BLaER1 treated with 17β-estradiol and CSF1 and Interleukin-3, amounts not matched to agents 10 nM and 100 nM (cell line): Measurements from ENCODE around the gene ABCC4.

Experiments used
- H3K27ac ChIP-seq, 11 experiments: shearing (Covaris generic); formaldehyde crosslinking; 2 replicates each; pipeline ENCODE4 v1.8.1; 2022
- H3K27me3 ChIP-seq, 11 experiments: shearing (Covaris generic); formaldehyde crosslinking; 2 replicates each; pipeline ENCODE4 v1.8.1; 2022
- H3K36me3 ChIP-seq, 11 experiments: shearing (Covaris generic); formaldehyde crosslinking; 2 replicates each; pipeline ENCODE4 v1.8.1; 2022
- H3K4me1 ChIP-seq, 10 experiments: shearing (Covaris generic); formaldehyde crosslinking; 2 replicates each; pipeline ENCODE4 v1.8.1; 2022
- H3K4me2 ChIP-seq, 11 experiments: shearing (Covaris generic); formaldehyde crosslinking; 2 replicates each; pipeline ENCODE4 v1.8.1; 2022
- H3K4me3 ChIP-seq, 10 experiments: shearing (Covaris generic); formaldehyde crosslinking; 2 replicates each; pipeline ENCODE4 v1.8.1; 2022
- H3K9ac ChIP-seq, 11 experiments: shearing (Covaris generic); formaldehyde crosslinking; 2 replicates each; pipeline ENCODE4 v1.8.1; 2022
- H3K9me3 ChIP-seq, 11 experiments: shearing (Covaris generic); formaldehyde crosslinking; replicated peaks in 1 of 11; 2 replicates each; pipeline ENCODE4 v1.8.1; 2022
- H4K20me1 ChIP-seq, 11 experiments: shearing (Covaris generic); formaldehyde crosslinking; 2 replicates each; pipeline ENCODE4 v1.8.1; 2022
- Cebpa-rat ChIP-seq, 11 experiments: shearing (Covaris generic); IDR thresholded peaks; 2 replicates each; pipeline ENCODE4 v1.8.1; 2022

Gene ABCC4

DNA sequence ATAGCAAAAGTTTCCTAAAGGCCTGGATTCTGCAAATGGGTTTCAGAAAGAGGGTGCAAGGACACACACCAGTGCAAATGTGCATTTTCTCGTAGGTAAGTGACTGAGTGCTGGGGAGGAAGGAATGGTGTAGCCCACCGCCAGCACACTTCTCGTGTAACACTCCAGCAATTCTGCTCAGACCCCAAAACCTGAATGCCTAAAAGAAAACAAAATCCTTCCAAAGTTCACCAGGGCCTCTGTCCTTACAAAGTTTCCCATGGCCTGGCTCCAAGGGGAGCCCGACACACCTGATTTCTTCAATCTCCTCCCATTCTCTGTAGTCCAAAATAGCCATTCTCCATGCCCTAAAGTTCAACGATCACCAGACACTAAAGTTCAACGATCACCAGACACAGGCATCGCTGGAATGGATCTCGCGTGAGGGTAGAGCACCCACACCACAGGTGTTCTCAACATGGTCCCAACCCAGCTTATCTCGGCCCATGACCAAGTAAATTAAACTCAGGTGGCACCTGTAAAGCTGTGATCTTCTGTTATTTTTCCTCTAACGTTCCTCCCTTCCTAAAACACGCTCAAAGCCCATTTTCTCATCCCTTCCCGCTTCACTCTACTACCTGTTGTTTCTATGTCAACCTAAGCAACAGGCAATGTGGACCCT lies 46.0 kb downstream of the ABCC4 start:
- H4K20me1 ChIP-seq: peaks cover 0 to 49% (median 0%) of the 10 kb centered on the region in 11 experiments; a peak in 8 of 22 replicates
- no peak overlapping the region for H3K27ac ChIP-seq
- no peak overlapping the region for H3K9ac ChIP-seq
- H3K4me3 ChIP-seq: no peak overlapping the region
- H3K4me1 ChIP-seq: no peaks in the 10 kb centered on the region
- peaks cover 0 to 35% (median 11%) of the 10 kb centered on the region in 11 experiments; a peak in 16 of 22 replicates for H3K36me3 ChIP-seq
- no peak overlapping the region for H3K4me2 ChIP-seq
- TF ChIP-seq Cebpa-rat (IDR thresholded peaks at IDR 0.05): no peak
- peaks cover 0 to 7% (median 0%) of the 10 kb centered on the region in 11 experiments; a peak in 2 of 22 replicates for H3K9me3 ChIP-seq
- no peaks in the 10 kb centered on the region for H3K27me3 ChIP-seq

DNA sequence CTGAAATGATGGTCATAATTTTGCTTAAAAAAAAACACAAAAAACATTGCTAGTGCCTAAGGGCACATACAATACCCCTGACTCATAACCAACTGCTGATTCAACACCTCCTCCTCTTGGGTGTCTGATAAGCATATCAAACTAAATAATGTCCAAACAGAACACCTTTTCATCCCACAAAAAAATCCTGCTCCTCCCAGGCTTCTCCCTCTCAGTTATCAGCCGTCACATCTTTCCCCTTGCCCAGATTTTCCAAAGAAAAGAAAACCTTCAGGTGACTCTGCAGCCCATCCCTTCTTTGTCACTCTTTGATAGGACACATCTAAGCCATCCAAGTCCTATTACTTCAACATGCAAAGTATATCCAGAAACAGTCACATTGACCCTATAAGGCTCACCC lies 46.9 kb downstream of the ABCC4 start:
- TF ChIP-seq Cebpa-rat (IDR thresholded peaks at IDR 0.05): no peak
- Histone ChIP-seq H3K9ac (no peak overlapping the region), H3K27me3 (no peaks in the 10 kb centered on the region), H3K36me3 (peaks cover 0 to 31% (median 10%) of the 10 kb centered on the region in 11 experiments; a peak in 13 of 22 replicates), H4K20me1 (peaks cover 0 to 48% (median 0%) of the 10 kb centered on the region in 11 experiments; a peak in 8 of 22 replicates), H3K9me3 (peaks cover 0 to 7% (median 0%) of the 10 kb centered on the region in 11 experiments; a peak in 2 of 22 replicates), H3K27ac (no peak overlapping the region), H3K4me3 (no peak overlapping the region), H3K4me2 (no peak overlapping the region), H3K4me1 (no peaks in the 10 kb centered on the region)

DNA sequence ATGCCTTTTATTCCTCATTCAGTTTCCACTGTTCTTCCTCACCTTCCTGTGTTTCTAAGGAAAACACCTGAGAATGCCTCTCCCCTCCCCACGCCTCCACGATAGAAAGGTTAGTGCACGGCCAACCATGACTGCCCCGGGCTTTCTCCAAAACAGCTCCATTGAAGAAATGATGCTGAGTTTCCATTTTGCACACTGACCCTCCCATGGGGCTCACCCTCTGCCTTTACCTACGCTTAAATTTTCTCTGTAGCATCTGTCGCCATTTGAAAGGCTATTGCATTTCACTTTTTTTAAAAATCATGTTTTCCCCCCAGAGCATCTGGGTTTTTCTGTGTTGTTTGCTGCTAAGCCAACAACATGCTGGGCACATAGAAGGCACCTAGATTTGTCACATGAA lies 48.2 kb downstream of the ABCC4 start:
- H3K9me3 ChIP-seq: peaks cover 0 to 4% (median 0%) of the 10 kb centered on the region in 11 experiments; a peak in 1 of 22 replicates
- peaks cover 0 to 20% (median 6%) of the 10 kb centered on the region in 11 experiments; a peak in 10 of 22 replicates for H3K36me3 ChIP-seq
- no peak for TF ChIP-seq Cebpa-rat (IDR thresholded peaks at IDR 0.05)
- H3K27ac ChIP-seq: no peak overlapping the region
- no peak overlapping the region for H3K4me2 ChIP-seq
- no peak overlapping the region for H3K4me3 ChIP-seq
- H4K20me1 ChIP-seq: peaks cover 0 to 54% (median 0%) of the 10 kb centered on the region in 11 experiments; a peak in 7 of 22 replicates
- H3K27me3 ChIP-seq: no peaks in the 10 kb centered on the region
- H3K9ac ChIP-seq: no peak overlapping the region
- H3K4me1 ChIP-seq: no peaks in the 10 kb centered on the region

DNA sequence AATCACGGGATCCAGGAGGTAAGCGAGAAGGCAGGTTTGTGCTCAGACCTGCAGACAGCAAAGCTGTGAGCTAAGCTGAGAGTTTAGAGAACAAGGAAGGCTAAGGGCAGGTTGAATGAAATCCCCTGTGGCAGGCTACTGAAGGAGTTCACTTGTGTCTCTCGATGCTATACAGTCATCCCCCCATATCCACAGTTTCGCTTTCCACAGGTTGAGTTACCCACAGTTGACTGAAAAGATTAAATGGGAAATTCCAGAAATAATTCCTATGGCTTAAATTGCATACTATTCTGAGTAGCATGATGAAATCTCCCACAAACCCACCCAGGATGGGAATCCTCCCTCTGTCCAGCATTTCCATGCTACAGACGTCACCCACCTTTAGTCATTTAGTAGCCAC lies 49.6 kb downstream of the ABCC4 start:
- H3K4me1 ChIP-seq: peaks cover 0 to 2% (median 0%) of the 10 kb centered on the region in 10 experiments; a peak in 1 of 20 replicates
- no peak overlapping the region for H3K4me3 ChIP-seq
- no peak overlapping the region for H3K9ac ChIP-seq
- peaks cover 0 to 4% (median 0%) of the 10 kb centered on the region in 11 experiments; a peak in 1 of 22 replicates for H3K9me3 ChIP-seq
- peaks cover 0 to 54% (median 0%) of the 10 kb centered on the region in 11 experiments; a peak in 7 of 22 replicates for H4K20me1 ChIP-seq
- TF ChIP-seq Cebpa-rat (IDR thresholded peaks at IDR 0.05): no peak
- no peak overlapping the region for H3K4me2 ChIP-seq
- H3K27ac ChIP-seq: no peak overlapping the region
- H3K36me3 ChIP-seq: peaks cover 8 to 31% (median 17%) of the 10 kb centered on the region in 11 experiments
- no peaks in the 10 kb centered on the region for H3K27me3 ChIP-seq

DNA sequence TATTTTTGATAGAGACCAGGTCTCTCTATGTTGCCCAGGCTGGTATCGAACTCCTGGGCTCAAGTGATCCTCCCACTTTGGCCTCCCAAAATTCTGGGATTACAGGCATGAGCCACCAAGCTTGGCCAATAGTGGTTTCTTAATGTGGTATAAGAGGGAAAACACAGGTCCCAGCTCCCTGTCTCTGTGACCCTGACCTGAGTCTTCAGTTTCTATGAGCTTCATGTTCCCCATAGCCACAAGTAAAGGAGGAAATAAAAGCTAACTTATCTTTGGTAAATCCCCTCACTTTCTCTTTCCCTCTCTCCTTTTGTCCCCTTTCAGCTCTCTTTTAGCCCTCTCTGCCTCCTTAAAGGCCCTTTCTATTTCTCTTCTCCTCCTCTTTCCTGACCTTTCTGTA lies 50.3 kb downstream of the ABCC4 start:
- no peaks in the 10 kb centered on the region for H3K27me3 ChIP-seq
- H3K4me1 ChIP-seq: peaks cover 0 to 8% (median 5%) of the 10 kb centered on the region in 10 experiments; a peak in 4 of 20 replicates
- H3K36me3 ChIP-seq: peaks cover 8 to 37% (median 24%) of the 10 kb centered on the region in 11 experiments
- H3K9ac ChIP-seq: no peak overlapping the region
- H3K4me3 ChIP-seq: no peak overlapping the region
- no peak overlapping the region for H3K27ac ChIP-seq
- no peak for TF ChIP-seq Cebpa-rat (IDR thresholded peaks at IDR 0.05)
- peaks cover 0 to 47% (median 0%) of the 10 kb centered on the region in 11 experiments; a peak in 8 of 22 replicates for H4K20me1 ChIP-seq
- H3K9me3 ChIP-seq: peaks cover 0 to 4% (median 0%) of the 10 kb centered on the region in 11 experiments; a peak in 1 of 22 replicates
- H3K4me2 ChIP-seq: no peak overlapping the region

DNA sequence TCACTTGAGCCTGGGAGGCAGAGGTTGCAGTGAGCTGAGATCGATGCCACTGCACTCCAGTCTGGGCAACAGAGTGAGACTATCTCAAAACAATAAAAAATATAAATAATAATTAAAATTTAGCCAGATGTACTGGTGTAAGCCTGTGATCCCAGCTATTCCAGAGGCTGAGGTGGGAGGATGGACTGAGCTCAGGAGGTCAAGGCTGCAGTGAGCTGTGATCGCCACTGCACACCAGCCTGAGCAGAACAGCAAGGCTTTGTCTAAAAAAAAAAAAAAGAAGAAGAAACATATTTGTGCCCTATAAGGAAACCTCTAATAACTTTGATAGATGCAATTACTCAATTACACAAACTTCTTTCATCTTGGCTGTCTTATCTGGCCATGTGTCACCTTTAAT lies 52.3 kb downstream of the ABCC4 start:
- Histone ChIP-seq H3K9ac (no peak overlapping the region), H3K4me3 (no peak overlapping the region), H3K4me2 (no peak overlapping the region), H4K20me1 (peaks cover 0 to 33% (median 0%) of the 10 kb centered on the region in 11 experiments; a peak in 5 of 22 replicates), H3K9me3 (no peaks in the 10 kb centered on the region; a peak in 1 of 22 replicates), H3K27ac (no peak overlapping the region), H3K36me3 (peaks cover 8 to 50% (median 29%) of the 10 kb centered on the region in 11 experiments), H3K4me1 (peaks cover 0 to 17% (median 11%) of the 10 kb centered on the region in 10 experiments; a peak in 12 of 20 replicates), H3K27me3 (no peaks in the 10 kb centered on the region)
- no peak for TF ChIP-seq Cebpa-rat (IDR thresholded peaks at IDR 0.05)

DNA sequence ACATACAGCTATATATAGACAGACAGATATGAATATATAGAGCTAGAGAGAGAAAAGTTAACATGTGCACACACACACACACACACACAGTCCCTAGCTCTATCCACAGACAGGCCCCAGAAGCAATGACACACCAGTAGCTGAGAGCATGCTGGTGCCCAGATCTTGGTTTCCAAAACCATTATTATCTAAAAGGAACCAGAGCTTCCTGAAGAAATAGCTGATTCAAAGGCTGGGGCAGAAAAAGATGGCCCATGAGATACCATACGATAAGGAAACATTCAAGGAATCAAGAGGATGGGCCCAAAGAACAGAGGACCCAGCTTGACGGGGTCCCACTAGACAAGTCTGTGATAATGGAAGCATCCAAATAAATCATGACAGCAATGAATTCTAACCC lies 53.4 kb downstream of the ABCC4 start:
- TF ChIP-seq Cebpa-rat (IDR thresholded peaks at IDR 0.05): no peak

GRCh38 chr13:95247171-95247570 lies 54.1 kb downstream of the ABCC4 start:
- H3K27ac ChIP-seq: no peak overlapping the region
- no peak overlapping the region for H3K9ac ChIP-seq
- H3K4me2 ChIP-seq: no peak overlapping the region
- no peak for TF ChIP-seq Cebpa-rat (IDR thresholded peaks at IDR 0.05)
- H3K4me3 ChIP-seq: no peak overlapping the region
- H3K36me3 ChIP-seq: peaks cover 8 to 53% (median 32%) of the 10 kb centered on the region in 11 experiments
- H3K27me3 ChIP-seq: no peaks in the 10 kb centered on the region
- H4K20me1 ChIP-seq: peaks cover 0 to 25% (median 0%) of the 10 kb centered on the region in 11 experiments; a peak in 4 of 22 replicates
- H3K9me3 ChIP-seq: no peaks in the 10 kb centered on the region; a peak in 1 of 22 replicates
- H3K4me1 ChIP-seq: peaks cover 0 to 22% (median 11%) of the 10 kb centered on the region in 10 experiments; a peak in 12 of 20 replicates

More for the DNA sequence above, 53.4 kb downstream of the ABCC4 start:
- H3K4me3 ChIP-seq: no peak overlapping the region
- peaks cover 0 to 25% (median 0%) of the 10 kb centered on the region in 11 experiments; a peak in 4 of 22 replicates for H4K20me1 ChIP-seq
- H3K4me2 ChIP-seq: no peak overlapping the region
- no peak overlapping the region for H3K27ac ChIP-seq
- peaks cover 8 to 57% (median 32%) of the 10 kb centered on the region in 11 experiments for H3K36me3 ChIP-seq
- peaks cover 0 to 22% (median 11%) of the 10 kb centered on the region in 10 experiments; a peak in 12 of 20 replicates for H3K4me1 ChIP-seq
- H3K9ac ChIP-seq: no peak overlapping the region
- H3K9me3 ChIP-seq: no peaks in the 10 kb centered on the region; a peak in 1 of 22 replicates
- no peaks in the 10 kb centered on the region for H3K27me3 ChIP-seq
